HL-60/S4 treated with retinoic acid at 250 ng/mL for 4 days and 3 days (cell line): ENCODE results near the gene BACH2.
"Not testable (repeated sequence)": the region's sequence is repeated elsewhere in the genome, so short reads cannot be mapped to it uniquely, and the experiment has no call there.

Source experiments
- in situ Hi-C: fragments of 300-500 bp; cut with MboI; formaldehyde crosslinking; loops from 2 replicates; pipeline ENCODE4 v1.7.0; 2022; ENCODE audit warnings: low sequenced_read_pairs

Gene BACH2

DNA sequence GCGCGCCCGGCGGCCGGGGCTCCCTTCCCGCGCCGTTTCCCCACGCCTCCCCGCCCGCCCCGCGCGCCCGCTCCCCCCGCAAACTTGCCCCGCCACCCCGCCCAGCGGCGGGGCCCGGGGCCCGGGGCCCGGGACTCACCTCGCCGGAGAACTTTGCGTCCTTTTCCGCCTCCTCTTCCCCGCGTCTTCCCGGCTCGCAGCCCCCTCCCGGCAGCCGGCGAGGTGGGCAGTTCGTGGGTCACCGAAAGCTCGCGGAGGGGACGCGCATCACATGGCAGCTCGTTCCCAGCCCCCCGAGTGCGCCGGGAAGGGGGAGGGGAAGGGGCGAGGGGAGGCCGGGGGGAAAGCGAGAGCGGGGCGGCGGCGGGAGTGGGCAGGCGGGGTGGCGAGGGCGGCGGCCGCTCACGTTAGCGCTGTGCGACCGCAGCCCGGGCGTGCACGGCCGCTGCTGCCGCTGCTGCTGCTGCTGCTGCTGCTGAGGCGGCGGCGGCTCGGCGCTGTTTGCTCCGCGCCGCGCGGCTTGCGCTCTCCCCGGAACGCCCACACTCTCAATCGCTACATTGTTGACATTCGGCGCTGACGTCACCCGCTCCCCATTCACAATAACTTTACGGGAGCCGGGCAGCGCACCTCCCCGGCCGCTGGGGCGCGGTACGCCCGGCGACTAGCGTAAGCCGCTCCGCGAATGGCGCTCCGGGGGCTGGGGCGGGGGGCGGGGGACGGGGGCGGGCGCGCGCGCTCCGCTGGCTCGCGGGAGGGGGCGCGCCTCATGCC lies at the start of gene BACH2:
BACH2 (minus strand) TSS at position 503 of the 774 bp plus-strand sequence. CDS start 287,999 bp downstream, outside the sequence.
- in situ Hi-C loops, result no loop called here

DNA sequence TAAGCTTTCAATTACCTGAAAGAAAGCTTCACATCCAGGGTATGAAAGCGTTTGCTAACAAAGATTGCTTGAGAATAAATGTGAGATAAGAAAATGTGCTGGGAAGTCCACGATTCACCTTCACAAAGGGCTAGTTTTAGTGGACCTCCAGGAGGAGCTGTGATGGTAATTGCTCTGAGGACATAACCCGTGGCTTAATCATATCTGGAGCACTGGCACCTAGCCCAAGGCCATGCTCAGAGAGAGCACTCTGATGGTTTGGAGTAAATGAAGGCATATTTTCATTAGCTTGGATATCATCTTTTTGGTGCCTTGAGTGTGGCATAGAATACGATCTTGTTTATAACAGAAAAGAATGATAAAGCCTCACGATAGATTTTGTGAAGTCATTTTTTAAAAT lies 46.9 kb upstream of the BACH2 start:
- in situ Hi-C loops, result no loop called here

GRCh38 chr6:90338409-90338808 lies 41.8 kb upstream of the BACH2 start:
- in situ Hi-C loops, result no loop called here

DNA sequence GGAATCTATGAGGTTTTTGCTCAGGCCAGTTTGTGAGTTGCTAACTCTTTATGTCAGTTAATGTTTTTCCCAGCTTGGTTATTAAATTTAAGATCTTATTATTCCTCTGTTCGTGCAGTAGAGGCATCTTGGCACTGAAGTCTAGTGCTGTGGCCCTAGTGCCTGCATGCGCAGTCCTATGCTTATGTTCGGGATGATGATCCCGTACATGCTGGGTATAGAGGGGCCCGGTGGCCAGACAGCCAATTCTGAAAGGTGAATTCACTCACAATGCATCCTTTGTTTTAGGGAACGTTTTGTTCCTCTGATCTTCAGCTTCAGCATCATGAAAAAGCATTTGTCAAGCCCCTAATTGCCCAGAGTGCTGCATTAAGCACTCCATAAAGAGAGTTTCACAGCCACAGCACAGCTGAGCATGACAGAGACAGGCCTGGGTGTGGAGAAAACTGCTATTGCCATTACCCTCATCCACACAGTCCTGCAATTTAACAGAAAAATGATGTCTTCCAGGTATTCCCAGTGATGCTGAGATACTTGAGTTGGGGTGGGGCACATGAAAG lies 39.8 kb upstream of the BACH2 start:
- in situ Hi-C loops, result no loop called here

DNA sequence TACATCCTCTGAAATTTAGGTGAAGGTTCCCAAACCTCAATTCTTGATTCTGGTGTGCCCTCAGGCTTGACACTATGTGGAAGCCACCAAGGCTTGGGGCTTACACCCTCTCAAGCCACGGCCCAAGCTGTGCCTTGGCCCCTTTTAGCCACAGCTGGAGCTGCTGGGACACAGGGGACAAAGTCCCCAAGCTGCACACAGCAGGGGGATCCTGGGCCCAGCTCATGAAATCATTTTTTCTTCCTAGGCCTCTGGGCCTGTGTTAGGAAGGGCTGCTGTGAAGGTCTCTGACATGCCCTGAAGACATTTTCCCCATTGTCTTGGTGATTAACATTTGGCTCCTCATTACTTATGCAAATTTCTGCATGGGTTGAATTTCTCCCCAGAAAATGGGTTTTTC lies 37.3 kb upstream of the BACH2 start:
- in situ Hi-C loops, result no loop called here

- in situ Hi-C loops, result not testable (repeated sequence)
Measured at GRCh38 chr6:90332978-90333543, 36.4 kb upstream of the BACH2 start.

DNA sequence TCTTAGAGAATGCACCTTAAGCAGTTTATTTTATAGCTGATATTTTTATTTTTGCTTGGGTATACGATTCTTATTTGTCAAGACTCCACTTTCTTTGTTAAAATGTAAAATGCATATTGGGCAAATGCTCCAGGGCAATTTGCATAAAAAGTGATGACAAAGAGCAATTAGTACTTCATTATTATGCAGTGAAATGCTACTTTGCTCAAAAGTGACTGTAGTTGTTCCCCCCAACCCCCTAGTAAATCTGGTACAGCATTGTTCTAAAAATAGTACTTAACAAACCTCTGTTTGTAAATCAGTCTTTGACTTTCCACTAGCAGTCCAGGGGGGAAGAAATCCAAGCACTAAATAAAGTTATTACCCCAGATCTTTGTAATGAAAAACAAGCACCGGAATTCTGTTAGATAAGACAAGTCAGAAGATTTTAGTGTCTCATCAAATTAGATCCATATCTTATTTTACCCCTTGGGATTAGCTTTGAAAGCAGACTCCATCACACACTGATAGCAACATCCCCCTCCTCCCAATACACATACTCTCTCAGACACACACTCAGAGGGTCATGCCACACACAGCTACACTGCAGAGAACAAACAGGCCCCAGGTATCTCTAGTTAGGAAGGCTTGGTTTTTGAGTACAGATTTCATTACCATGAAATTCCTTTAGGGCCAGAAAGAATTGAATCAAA lies 32.9 kb upstream of the BACH2 start:
- in situ Hi-C loops, result no loop called here

- in situ Hi-C loops, result no loop called here
Measured at GRCh38 chr6:90328004-90328403, 31.4 kb upstream of the BACH2 start.

DNA sequence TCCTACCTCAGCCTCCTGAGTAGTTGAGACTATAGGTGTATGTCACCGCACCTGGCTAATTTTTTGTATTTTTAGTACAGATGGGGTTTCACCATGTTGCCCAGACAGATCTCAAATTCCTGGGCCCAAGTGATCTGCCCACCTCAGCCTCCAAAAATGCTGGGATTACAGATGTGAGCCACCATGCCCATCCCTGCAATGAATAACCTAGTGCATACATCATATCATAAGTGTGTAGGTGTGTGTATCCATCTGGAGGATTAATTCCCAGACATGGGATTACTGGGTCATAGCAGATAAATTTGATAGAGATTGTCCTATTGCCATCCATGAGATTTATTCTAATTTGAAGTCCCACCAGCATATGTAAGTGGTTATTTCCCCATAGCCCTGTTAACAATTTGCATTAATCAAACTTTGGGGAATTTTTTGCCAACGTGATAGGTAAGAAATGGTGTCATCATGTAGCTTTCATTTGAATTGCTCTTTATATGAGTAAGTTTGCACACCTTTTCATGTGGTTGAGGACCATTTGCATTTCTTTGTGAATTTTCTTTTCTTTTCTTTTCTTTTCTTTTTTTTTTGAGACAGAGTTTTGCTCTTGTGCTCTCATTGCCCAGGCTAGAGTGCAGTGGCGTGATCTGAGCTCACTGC lies 29.9 kb upstream of the BACH2 start:
- in situ Hi-C loops, result no loop called here

DNA sequence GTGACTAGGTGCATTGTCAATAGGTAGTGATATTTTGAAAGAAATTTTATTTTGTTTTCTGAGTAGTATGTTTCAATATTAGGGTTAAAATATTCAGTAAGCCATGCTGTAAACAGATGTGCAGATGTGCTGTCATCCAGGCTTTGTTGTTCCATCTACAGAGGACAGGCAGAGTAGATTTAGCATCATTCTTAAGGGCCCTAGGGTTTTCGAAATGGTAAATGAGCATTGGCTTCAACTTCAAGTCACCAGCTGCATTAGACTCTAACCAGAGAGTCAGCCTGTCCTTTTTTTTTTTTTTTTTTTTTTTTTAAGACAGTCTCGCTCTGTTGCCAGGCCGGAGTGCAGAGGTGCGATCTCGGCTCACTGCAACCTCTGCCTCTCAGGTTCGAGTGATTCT lies 27.1 kb upstream of the BACH2 start:
- in situ Hi-C loops, result no loop called here

- in situ Hi-C loops, result no loop called here
Measured at GRCh38 chr6:90322976-90323474, 26.4 kb upstream of the BACH2 start.

- in situ Hi-C loops, result no loop called here
Measured at GRCh38 chr6:90319979-90320685, 23.5 kb upstream of the BACH2 start.

- in situ Hi-C loops, result no loop called here
Measured at GRCh38 chr6:90319044-90319443, 22.4 kb upstream of the BACH2 start.

- in situ Hi-C loops, result no loop called here
Measured at GRCh38 chr6:90315986-90316385, 19.3 kb upstream of the BACH2 start.

DNA sequence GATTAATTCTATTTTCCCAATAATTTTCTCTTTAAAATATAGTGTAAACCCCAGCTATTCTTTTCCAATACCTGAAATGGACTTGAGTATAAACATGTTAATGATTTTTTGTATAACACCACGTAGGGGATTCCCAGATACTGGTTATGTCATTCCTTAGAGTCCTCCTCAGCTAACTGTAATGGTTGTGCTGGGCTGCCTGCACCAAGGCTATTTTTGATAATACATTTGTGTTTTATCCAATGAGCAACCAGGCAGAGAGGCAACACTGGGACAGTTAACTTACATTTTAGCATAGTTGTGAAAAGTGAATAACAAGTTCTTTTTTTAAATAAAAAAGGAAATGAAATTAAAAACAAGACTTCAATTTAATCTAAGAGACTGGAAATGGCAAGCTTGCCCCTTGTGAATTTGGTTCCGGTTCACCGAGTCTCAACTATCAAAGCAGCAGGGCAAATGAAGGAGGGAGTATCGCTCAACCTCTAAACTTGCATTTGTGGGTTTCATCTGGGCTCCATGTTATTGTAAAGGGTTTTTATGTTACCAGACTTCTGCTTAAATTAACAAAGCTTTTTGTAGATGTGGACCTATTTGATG lies 18.8 kb upstream of the BACH2 start:
- in situ Hi-C loops, result no loop called here

GRCh38 chr6:90314514-90314913 lies 17.9 kb upstream of the BACH2 start:
- in situ Hi-C loops, result no loop called here

- in situ Hi-C loops, result no loop called here
Measured at GRCh38 chr6:90311569-90311968, 14.9 kb upstream of the BACH2 start.

- in situ Hi-C loops, result no loop called here
Measured at GRCh38 chr6:90305800-90306448, 9.3 kb upstream of the BACH2 start.

DNA sequence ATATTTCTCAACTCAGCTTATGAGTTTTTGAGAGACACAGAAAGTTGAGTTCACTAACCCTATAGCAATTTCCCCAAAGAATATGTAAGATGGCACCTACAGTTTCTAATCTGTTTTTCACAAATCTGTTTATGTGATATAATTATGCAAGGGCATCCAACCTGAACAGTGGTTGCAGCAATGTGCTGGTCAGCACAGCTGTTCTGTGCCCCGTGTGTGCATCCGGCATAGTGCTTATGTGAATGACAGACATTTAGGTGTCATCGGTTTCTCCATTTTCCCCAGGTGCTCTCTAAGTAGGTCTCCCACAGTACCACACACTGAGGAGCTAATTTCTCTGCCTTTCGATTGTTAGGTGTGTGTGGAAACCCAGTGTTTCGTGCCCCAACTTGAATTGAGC lies 7.7 kb upstream of the BACH2 start:
- in situ Hi-C loops, result no loop called here

GRCh38 chr6:90303039-90303438 lies 6.4 kb upstream of the BACH2 start:
- in situ Hi-C loops, result no loop called here
